Activated naive CD8-positive, alpha-beta T cell treated with anti-CD3 and anti-CD28 coated beads, Interleukin-2, amount 50 U/mL, for 24 hours (primary cell): ENCODE results near the gene PCYOX1L.

Source experiments
- ATAC-seq: fragments of 150-1000 bp; cut with Tn5 transposase; one replicate; pipeline ENCODE4 v1.10.0; 2021
- DNase-seq: peaks from one replicate; pipeline ENCODE4 v3.0.0; 2021
- H3K27ac Mint-ChIP-seq: one replicate; pipeline ENCODE4 v1.8.0; 2021; ENCODE audit warnings: mild to moderate bottlenecking, mixed read lengths
- H3K27me3 Mint-ChIP-seq: one replicate; pipeline ENCODE4 v1.8.0; 2021; ENCODE audit warnings: mixed read lengths
- H3K36me3 Mint-ChIP-seq: one replicate; pipeline ENCODE4 v1.8.0; 2021; ENCODE audit warnings: low read depth, mixed read lengths
- H3K4me1 Mint-ChIP-seq: one replicate; pipeline ENCODE4 v1.8.0; 2021; ENCODE audit warnings: mixed read lengths
- H3K4me3 Mint-ChIP-seq: one replicate; pipeline ENCODE4 v1.8.0; 2021; ENCODE audit warnings: mild to moderate bottlenecking, moderate library complexity, mixed read lengths
- H3K9me3 Mint-ChIP-seq: one replicate; pipeline ENCODE4 v1.8.0; 2021; ENCODE audit warnings: mixed read lengths

The PCYOX1L gene

DNA sequence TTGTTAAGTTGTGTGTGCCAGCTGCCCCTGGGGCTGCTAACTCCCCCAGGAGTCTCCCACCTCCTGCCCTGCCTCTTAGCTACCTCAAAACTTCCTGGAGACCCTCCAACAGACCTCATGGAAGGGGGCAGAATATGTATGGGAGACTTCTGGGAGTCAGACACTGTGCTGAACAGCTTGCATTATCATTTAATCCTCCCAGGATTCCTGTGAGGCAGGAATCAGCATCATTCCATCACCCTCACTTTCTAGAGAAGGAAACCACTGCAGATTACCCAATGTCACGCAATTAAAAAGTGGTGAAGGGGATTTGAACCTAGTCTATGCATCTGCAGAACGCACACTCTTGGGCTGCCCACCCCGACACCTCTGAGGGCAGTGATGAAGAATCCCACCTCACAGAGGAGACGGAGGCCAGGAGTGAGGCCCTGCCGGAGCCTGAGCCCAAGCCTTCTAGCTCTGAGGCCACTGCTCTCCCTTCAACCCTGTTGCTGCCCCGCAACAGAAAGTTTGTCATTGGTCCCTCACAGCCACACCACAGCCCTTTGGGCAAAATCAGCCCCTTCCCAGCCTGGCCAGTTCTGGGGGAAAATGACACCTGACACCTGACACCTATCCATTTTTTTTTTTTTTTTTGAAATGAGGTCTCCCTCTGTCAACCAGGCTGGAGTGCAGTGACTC is 51.6 kb downstream of the PCYOX1L start:
- H3K36me3 Mint-ChIP-seq: no peaks in the 10 kb centered on the region
- H3K4me1 Mint-ChIP-seq: no peaks in the 10 kb centered on the region
- ATAC-seq (no peak), DNase-seq (no peak)
- H3K9me3 Mint-ChIP-seq: no peaks in the 10 kb centered on the region
- H3K27me3 Mint-ChIP-seq: no peaks in the 10 kb centered on the region
- no peak overlapping the region for H3K4me3 Mint-ChIP-seq
- H3K27ac Mint-ChIP-seq: no peak overlapping the region

DNA sequence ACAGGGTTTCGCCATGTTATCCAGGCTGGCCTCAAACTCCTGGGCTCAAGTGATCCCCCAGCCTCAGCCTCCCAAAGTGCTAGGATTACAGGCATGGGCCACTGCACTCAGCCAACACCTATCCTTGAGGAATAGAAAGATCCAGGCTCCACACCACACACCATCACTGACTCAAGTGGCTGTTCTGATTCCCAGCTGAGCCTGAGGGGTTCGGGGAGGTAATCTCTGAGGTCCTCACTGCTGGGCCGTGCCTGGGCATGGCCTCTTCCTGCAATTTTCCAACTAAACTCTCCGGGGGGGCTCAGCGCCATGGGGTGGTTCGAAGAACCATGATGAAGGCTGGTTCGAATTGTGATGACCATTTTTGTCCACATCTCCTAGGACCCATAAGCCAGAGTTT is 52.2 kb downstream of the PCYOX1L start:
- DNase-seq (no peak), ATAC-seq (no peak)
- Mint-ChIP-seq H3K36me3 (no peaks in the 10 kb centered on the region), H3K27me3 (no peaks in the 10 kb centered on the region), H3K4me1 (no peaks in the 10 kb centered on the region), H3K4me3 (no peak overlapping the region), H3K27ac (no peak overlapping the region), H3K9me3 (no peaks in the 10 kb centered on the region)

- Mint-ChIP-seq H3K4me1 (no peaks in the 10 kb centered on the region), H3K36me3 (no peaks in the 10 kb centered on the region), H3K27ac (no peak overlapping the region), H3K27me3 (no peaks in the 10 kb centered on the region), H3K9me3 (no peaks in the 10 kb centered on the region), H3K4me3 (no peak overlapping the region)
- ATAC-seq: no peak
- no peak for DNase-seq
Measured at GRCh38 chr5:149410721-149411432, 53.0 kb downstream of the PCYOX1L start.

- no peak overlapping the region for H3K27ac Mint-ChIP-seq
- no peaks in the 10 kb centered on the region for H3K9me3 Mint-ChIP-seq
- DNase-seq (no peak), ATAC-seq (no peak)
- H3K4me3 Mint-ChIP-seq: no peak overlapping the region
- H3K27me3 Mint-ChIP-seq: no peaks in the 10 kb centered on the region
- no peaks in the 10 kb centered on the region for H3K4me1 Mint-ChIP-seq
- H3K36me3 Mint-ChIP-seq: no peaks in the 10 kb centered on the region
Measured at GRCh38 chr5:149411738-149412519, 54.1 kb downstream of the PCYOX1L start.

DNA sequence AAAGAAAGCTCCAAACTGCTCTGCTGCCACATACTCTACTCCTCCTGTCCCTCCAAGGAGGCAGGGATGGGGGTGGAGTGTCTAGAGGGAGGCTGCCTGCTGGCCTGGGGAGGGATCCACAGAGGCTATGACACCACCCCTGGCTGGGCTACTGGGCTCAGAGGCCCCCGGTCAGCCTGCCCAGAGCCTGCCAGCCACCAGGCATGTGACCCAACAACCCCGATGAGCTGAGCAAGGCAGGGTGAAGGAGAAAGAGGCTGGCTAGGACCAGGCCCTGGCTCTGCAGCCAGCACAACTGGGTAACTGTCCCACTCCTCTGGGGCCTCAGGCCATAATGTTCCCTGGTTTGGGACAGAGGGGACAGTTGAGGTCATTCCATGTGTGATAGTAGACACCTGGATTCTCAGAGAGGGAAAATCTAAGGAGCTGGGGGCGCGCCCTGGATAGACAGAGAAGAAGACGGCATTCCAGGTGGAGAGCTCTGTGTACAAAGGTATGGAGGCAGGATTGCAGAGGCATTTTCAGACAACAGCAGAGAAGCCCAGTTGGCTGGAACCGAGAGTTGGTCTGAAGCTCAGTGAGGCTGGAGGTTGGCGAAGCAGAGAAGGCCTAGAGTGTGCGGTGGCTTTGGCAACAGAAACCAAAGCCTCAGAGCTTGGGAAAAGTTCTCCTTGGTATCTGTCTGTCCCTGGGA is 55.1 kb downstream of the PCYOX1L start:
- DNase-seq (no peak), ATAC-seq (no peak)
- H3K27ac Mint-ChIP-seq: no peak overlapping the region
- H3K4me1 Mint-ChIP-seq: no peaks in the 10 kb centered on the region
- H3K4me3 Mint-ChIP-seq: no peak overlapping the region
- H3K27me3 Mint-ChIP-seq: no peaks in the 10 kb centered on the region
- no peaks in the 10 kb centered on the region for H3K9me3 Mint-ChIP-seq
- H3K36me3 Mint-ChIP-seq: no peaks in the 10 kb centered on the region

DNA sequence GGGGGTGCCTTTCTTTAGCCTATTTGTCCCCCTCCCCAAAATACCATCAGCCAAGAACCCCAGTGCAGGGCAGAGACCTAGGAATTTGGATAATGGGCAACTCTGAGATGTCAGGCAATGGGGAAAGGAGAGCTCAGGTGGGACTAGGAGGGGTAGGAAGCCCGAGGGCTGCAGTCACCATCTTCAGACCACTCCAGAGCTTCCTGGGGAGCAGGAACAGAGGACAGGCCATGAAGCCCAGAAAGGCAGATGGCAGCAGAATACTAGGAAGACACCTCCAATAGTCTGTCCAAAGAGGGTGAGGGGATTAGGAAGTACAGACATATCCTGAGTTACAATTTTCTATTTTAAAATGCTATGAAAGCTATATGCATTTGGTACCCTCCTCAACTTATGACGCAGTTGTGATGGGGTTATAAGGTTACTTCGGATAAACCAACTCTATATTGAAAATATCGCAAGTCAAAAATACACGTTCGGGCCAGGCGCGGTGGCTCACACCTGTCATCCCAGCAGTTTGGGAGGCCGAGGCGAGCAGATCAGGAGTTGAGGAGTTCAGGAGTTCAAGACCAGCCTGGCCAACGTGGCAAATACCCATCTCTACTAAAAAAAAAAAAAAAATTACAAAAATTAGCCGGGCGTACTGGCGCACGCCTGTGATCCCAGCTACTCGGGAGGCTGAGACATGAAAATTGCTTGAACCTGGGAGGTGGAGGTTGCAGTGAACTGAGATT is 55.8 kb downstream of the PCYOX1L start:
- Mint-ChIP-seq H3K4me1 (no peaks in the 10 kb centered on the region), H3K27ac (no peak overlapping the region), H3K9me3 (no peaks in the 10 kb centered on the region), H3K4me3 (no peak overlapping the region), H3K36me3 (no peaks in the 10 kb centered on the region), H3K27me3 (no peaks in the 10 kb centered on the region)
- DNase-seq: no peak
- ATAC-seq: no peak

GRCh38 chr5:149414405-149415065 is 56.7 kb downstream of the PCYOX1L start:
- Mint-ChIP-seq H3K4me3 (no peak overlapping the region), H3K27ac (no peak overlapping the region), H3K4me1 (no peaks in the 10 kb centered on the region), H3K27me3 (no peaks in the 10 kb centered on the region), H3K36me3 (no peaks in the 10 kb centered on the region), H3K9me3 (no peaks in the 10 kb centered on the region)
- no peak for ATAC-seq
- DNase-seq: no peak

GRCh38 chr5:149415066-149415967 is 57.5 kb downstream of the PCYOX1L start:
- Mint-ChIP-seq H3K9me3 (no peaks in the 10 kb centered on the region), H3K27me3 (no peaks in the 10 kb centered on the region), H3K36me3 (no peaks in the 10 kb centered on the region), H3K4me3 (no peak overlapping the region), H3K27ac (no peak overlapping the region), H3K4me1 (no peaks in the 10 kb centered on the region)
- no peak for ATAC-seq
- no peak for DNase-seq

GRCh38 chr5:149416987-149417710 is 59.3 kb downstream of the PCYOX1L start:
- DNase-seq (no peak), ATAC-seq (no peak)
- Mint-ChIP-seq H3K27me3 (no peaks in the 10 kb centered on the region), H3K4me3 (no peak overlapping the region), H3K4me1 (peaks cover 3% of the 10 kb centered on the region), H3K36me3 (no peaks in the 10 kb centered on the region), H3K9me3 (no peaks in the 10 kb centered on the region), H3K27ac (no peak overlapping the region)

DNA sequence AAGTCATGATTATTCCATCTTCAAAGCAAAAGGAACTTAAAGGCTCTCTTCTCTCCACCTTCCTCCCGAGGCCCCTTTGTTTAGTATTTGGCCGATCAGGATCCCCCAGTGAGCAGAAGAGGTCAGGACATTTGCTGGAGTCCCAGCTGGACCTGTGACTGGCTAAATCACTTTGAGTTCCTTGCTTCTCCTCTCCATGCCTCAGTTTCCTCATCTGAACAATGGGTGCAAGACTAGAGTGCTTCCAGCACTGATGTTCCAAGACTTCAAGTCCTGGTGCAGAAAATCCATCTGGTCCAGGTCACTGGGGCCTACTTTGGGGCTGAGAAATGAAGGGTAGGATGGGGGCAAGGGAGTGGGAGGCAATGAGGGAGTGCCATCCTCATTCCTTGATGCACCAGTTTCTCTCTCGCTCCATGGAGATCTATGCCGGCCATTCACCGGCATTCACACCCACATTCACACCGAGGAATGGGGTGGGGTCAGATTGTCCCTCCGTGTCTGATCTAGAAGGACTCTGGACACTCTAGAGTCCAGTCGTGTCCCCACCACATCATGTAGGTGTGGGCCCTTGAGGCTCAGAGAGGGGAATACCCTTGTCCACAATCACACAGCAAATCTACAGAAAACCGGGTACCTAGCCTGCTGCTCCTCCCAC is 60.0 kb downstream of the PCYOX1L start:
- no peak for ATAC-seq
- H3K4me3 Mint-ChIP-seq: no peak overlapping the region
- H3K27me3 Mint-ChIP-seq: no peaks in the 10 kb centered on the region
- H3K27ac Mint-ChIP-seq: no peak overlapping the region
- H3K36me3 Mint-ChIP-seq: no peaks in the 10 kb centered on the region
- no peaks in the 10 kb centered on the region for H3K9me3 Mint-ChIP-seq
- DNase-seq: no peak
- H3K4me1 Mint-ChIP-seq: peaks cover 4% of the 10 kb centered on the region

DNA sequence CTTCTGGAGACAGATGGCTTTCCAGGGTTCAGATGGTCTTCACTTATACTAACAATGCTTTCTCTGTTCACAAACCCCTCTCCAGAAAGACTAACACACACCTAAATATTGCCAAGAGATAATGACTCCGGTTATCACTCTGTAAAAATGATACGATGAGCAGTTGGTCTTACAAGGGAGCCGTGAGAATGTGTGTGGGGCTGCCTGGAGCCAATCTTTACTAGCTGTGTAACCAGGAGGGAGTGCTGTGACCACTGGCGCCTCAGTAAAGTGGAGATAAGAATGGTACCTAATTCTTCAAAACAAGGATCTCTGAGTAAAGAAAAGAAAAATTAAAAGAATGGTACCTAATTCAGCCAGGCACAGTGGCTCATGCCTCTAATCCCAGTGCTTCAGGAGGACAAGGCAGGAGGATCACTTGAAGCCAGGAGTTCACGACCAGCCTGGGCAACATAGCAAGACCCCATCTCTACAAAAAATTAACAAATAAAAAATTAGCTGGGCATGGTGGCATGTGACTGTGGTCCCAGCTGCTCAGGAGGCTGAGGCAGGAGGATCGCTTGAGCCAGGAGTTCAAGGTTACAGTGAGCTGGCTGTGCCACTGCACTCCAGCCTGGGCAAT is 61.2 kb downstream of the PCYOX1L start:
- no peaks in the 10 kb centered on the region for H3K36me3 Mint-ChIP-seq
- no peak overlapping the region for H3K4me3 Mint-ChIP-seq
- no peaks in the 10 kb centered on the region for H3K9me3 Mint-ChIP-seq
- no peak overlapping the region for H3K27ac Mint-ChIP-seq
- DNase-seq: no peak
- H3K27me3 Mint-ChIP-seq: no peaks in the 10 kb centered on the region
- peaks cover 4% of the 10 kb centered on the region for H3K4me1 Mint-ChIP-seq
- ATAC-seq: no peak
